Ectodermal cell (in vitro differentiated cells): ENCODE data around the gene MLC1.
"Not testable (repeated sequence)": the region's sequence is repeated elsewhere in the genome, so short reads cannot be mapped to it uniquely, and the experiment has no call there.

Experiments used
- H3K27ac ChIP-seq: 2 replicates; pipeline ENCODE4 v1.7.0; 2013; ENCODE audit warnings: mild to moderate bottlenecking, low read depth, low read length; ENCODE audit not compliant: insufficient read depth, poor library complexity, severe bottlenecking
- H3K27me3 ChIP-seq: 2 replicates; pipeline ENCODE4 v1.7.0; 2013; ENCODE audit warnings: mild to moderate bottlenecking, low read length; ENCODE audit not compliant: insufficient read depth, control insufficient read depth, poor library complexity, severe bottlenecking
- H3K36me3 ChIP-seq: one replicate; pipeline ENCODE4 v1.7.0; 2013; ENCODE audit warnings: low read length; ENCODE audit not compliant: control insufficient read depth, insufficient read depth
- H3K4me1 ChIP-seq: one replicate; pipeline ENCODE4 v1.7.0; 2013; ENCODE audit warnings: low read length; ENCODE audit not compliant: control insufficient read depth, insufficient read depth
- H3K4me3 ChIP-seq: 2 replicates; pipeline ENCODE4 v1.7.0; 2013; ENCODE audit warnings: low read depth, low read length, control low read depth; ENCODE audit not compliant: insufficient read depth
- H3K9me3 ChIP-seq: 2 replicates; pipeline ENCODE4 v1.7.0; 2013; ENCODE audit warnings: mild to moderate bottlenecking, low read length, moderate library complexity; ENCODE audit not compliant: control insufficient read depth
- WGBS, 2 experiments: methylation state at CpG; one replicate each; pipeline ENCODE4 v1.1.7; 2013; ENCODE audit warnings: missing lambda C conversion rate in 2 of 2; 5-methylcytosine and 5-hydroxymethylcytosine counted together

Gene MLC1

GRCh38 chr22:50087646-50088045 lies 2.4 kb upstream of the MLC1 start:
- no peaks in the 10 kb centered on the region for H3K36me3 ChIP-seq
- H3K4me3 ChIP-seq = no peak overlapping the region
- H3K27me3 ChIP-seq = no peaks in the 10 kb centered on the region
- 95% methylated on average over 12 of the region's 12 CpGs for WGBS, 2 experiments
- no peaks in the 10 kb centered on the region for H3K9me3 ChIP-seq
- peaks cover 15% of the 10 kb centered on the region for H3K4me1 ChIP-seq
- no peak overlapping the region for H3K27ac ChIP-seq

- H3K36me3 ChIP-seq, H3K4me3 ChIP-seq, H3K9me3 ChIP-seq, H3K27ac ChIP-seq, H3K27me3 ChIP-seq: not testable (repeated sequence)
- 97 to 99% methylated on average over 4 of the region's 4 CpGs for WGBS, 2 experiments
- H3K4me1 ChIP-seq = peaks cover 15% of the 10 kb centered on the region
Measured at GRCh38 chr22:50086975-50087374, 1.7 kb upstream of the MLC1 start.

GRCh38 chr22:50086526-50086925 lies 1.3 kb upstream of the MLC1 start:
- H3K27ac ChIP-seq = no peak overlapping the region
- no peak overlapping the region for H3K4me3 ChIP-seq
- peaks cover 15% of the 10 kb centered on the region for H3K4me1 ChIP-seq
- 89 to 92% methylated on average over 4 to 5 of the region's 5 CpGs for WGBS, 2 experiments
- no peaks in the 10 kb centered on the region for H3K36me3 ChIP-seq
- H3K9me3 ChIP-seq = no peaks in the 10 kb centered on the region
- H3K27me3 ChIP-seq = no peaks in the 10 kb centered on the region

GRCh38 chr22:50084614-50085021 lies 608 bp downstream of the MLC1 start:
- Histone ChIP-seq H3K27ac (no peak overlapping the region), H3K4me3 (no peak overlapping the region), H3K27me3 (no peaks in the 10 kb centered on the region), H3K36me3 (no peaks in the 10 kb centered on the region), H3K9me3 (no peaks in the 10 kb centered on the region), H3K4me1 (peaks cover 15% of the 10 kb centered on the region)
- 91 to 92% methylated on average over 16 of the region's 16 CpGs for WGBS, 2 experiments

GRCh38 chr22:50084080-50084477 lies 1.1 kb downstream of the MLC1 start:
- no peak overlapping the region for H3K27ac ChIP-seq
- 88% methylated on average over 10 of the region's 10 CpGs for WGBS, 2 experiments
- no peaks in the 10 kb centered on the region for H3K36me3 ChIP-seq
- peaks cover 15% of the 10 kb centered on the region for H3K4me1 ChIP-seq
- no peaks in the 10 kb centered on the region for H3K27me3 ChIP-seq
- no peak overlapping the region for H3K4me3 ChIP-seq
- no peaks in the 10 kb centered on the region for H3K9me3 ChIP-seq

GRCh38 chr22:50083462-50084079 lies 1.7 kb downstream of the MLC1 start:
- H3K36me3 ChIP-seq = no peaks in the 10 kb centered on the region
- H3K9me3 ChIP-seq = no peaks in the 10 kb centered on the region
- whole genome bisulfite sequencing, 2 experiments = 90 to 91% methylated on average over 18 of the region's 18 CpGs
- H3K27ac ChIP-seq = no peak overlapping the region
- H3K27me3 ChIP-seq = no peaks in the 10 kb centered on the region
- H3K4me1 ChIP-seq = peaks cover 15% of the 10 kb centered on the region
- no peak overlapping the region for H3K4me3 ChIP-seq

- Histone ChIP-seq H3K27me3 (no peaks in the 10 kb centered on the region), H3K4me1 (peaks cover 15% of the 10 kb centered on the region)
- WGBS, 2 experiments = 95 to 96% methylated on average over 21 of the region's 21 CpGs
Measured at GRCh38 chr22:50082961-50083461, 2.2 kb downstream of the MLC1 start.

GRCh38 chr22:50082197-50082715 lies 3.0 kb downstream of the MLC1 start:
- WGBS, 2 experiments = 94% methylated on average over 18 of the region's 18 CpGs
- no peak overlapping the region for H3K27ac ChIP-seq
- H3K36me3 ChIP-seq = no peaks in the 10 kb centered on the region
- H3K9me3 ChIP-seq = no peaks in the 10 kb centered on the region
- peaks cover 15% of the 10 kb centered on the region for H3K4me1 ChIP-seq
- no peak overlapping the region for H3K4me3 ChIP-seq
- H3K27me3 ChIP-seq = no peaks in the 10 kb centered on the region

More at GRCh38 chr22:50082961-50083461, 2.2 kb downstream of the MLC1 start:
- no peaks in the 10 kb centered on the region for H3K9me3 ChIP-seq
- H3K4me3 ChIP-seq = no peak overlapping the region
- no peak overlapping the region for H3K27ac ChIP-seq
- H3K36me3 ChIP-seq = no peaks in the 10 kb centered on the region

- Histone ChIP-seq H3K9me3 (no peaks in the 10 kb centered on the region), H3K4me3 (no peak overlapping the region), H3K27ac (no peak overlapping the region), H3K4me1 (peaks cover 15% of the 10 kb centered on the region), H3K27me3 (no peaks in the 10 kb centered on the region), H3K36me3 (no peaks in the 10 kb centered on the region)
- 91% methylated on average over 27 of the region's 27 CpGs for WGBS, 2 experiments
Measured at GRCh38 chr22:50081426-50082196, 3.6 kb downstream of the MLC1 start.

GRCh38 chr22:50080077-50080465 lies 5.2 kb downstream of the MLC1 start:
- Histone ChIP-seq H3K27ac (no peak overlapping the region), H3K4me1 (peaks cover 11% of the 10 kb centered on the region), H3K36me3 (no peaks in the 10 kb centered on the region), H3K9me3 (no peaks in the 10 kb centered on the region), H3K27me3 (no peaks in the 10 kb centered on the region), H3K4me3 (no peak overlapping the region)
- 91 to 93% methylated on average over 13 of the region's 13 CpGs for WGBS, 2 experiments
